Panc1 (cell line): ENCODE results near the gene FMO1. TPM values are rescaled to one million over a fixed set of nuclear protein-coding genes. Genes with fewer than 3 reads are reported as not detected.

ENCODE experiments used
- ATAC-seq: fragments of 200-7000 bp; cut with Tn5 transposase; 2 replicates; pipeline ENCODE4 v1.9.1; 2020; ENCODE audit warnings: mild to moderate bottlenecking, moderate library complexity
- BruUV-seq: library from RNA; stranded (reverse); fragments of 400-500 nt; replicated peaks from 2 replicates; lab custom pipeline; 2021; lab: Mats Ljungman, UMichigan
- CTCF ChIA-PET: fragments of 300-600 bp; sonication (Branson Sonifier 250); formaldehyde crosslinking; loops from one replicate; lab custom pipeline; 2022; ENCODE audit warnings: antibody characterized with exemption; lab: Charles Lee
- POLR2A ChIA-PET: fragments of 300-600 bp; sonication (Branson Sonifier 250); formaldehyde crosslinking; loops from one replicate; lab custom pipeline; 2022; ENCODE audit warnings: antibody characterized with exemption; lab: Charles Lee
- DNase-seq: peaks from one replicate; pipeline ENCODE4 v3.0.0-alpha.2; 2010; ENCODE audit warnings: low read depth, low spot score
- H3K27ac ChIP-seq: 2 replicates; pipeline ENCODE4 v1.5.1; 2011; ENCODE audit warnings: mild to moderate bottlenecking, low read length, inconsistent platforms
- H3K27me3 ChIP-seq: fragments of 200-500 bp; sonication (Bioruptor generic); 2 replicates; pipeline ENCODE4 v1.6.0; 2014; ENCODE audit warnings: low read length, inconsistent platforms; ENCODE audit not compliant: control insufficient read depth, insufficient read depth
- H3K36me3 ChIP-seq: fragments of 200-500 bp; sonication (Bioruptor generic); 2 replicates; pipeline ENCODE4 v1.5.1; 2014; ENCODE audit warnings: inconsistent platforms, mild to moderate bottlenecking, low read length, moderate library complexity; ENCODE audit not compliant: control insufficient read depth, insufficient read depth
- H3K4me1 ChIP-seq: 2 replicates; pipeline ENCODE4 v1.5.1; 2011; ENCODE audit warnings: inconsistent platforms, mild to moderate bottlenecking, low read length, moderate library complexity; ENCODE audit not compliant: control insufficient read depth, insufficient read depth
- H3K4me3 ChIP-seq, 2 experiments: 2 replicates each; pipeline ENCODE4 v1.5.1; 2011 to 2012; ENCODE audit warnings: low read depth in 2 of 2, low read length in 2 of 2, mild to moderate bottlenecking in 2 of 2, inconsistent platforms in 1 of 2, moderate library complexity in 1 of 2
- H3K9me3 ChIP-seq: fragments of 200-500 bp; sonication (Bioruptor generic); 2 replicates; pipeline ENCODE4 v1.5.1; 2014; ENCODE audit warnings: low read depth, mild to moderate bottlenecking, inconsistent platforms, low read length, moderate library complexity; ENCODE audit not compliant: control insufficient read depth, insufficient read depth
- POLR2AphosphoS5 ChIP-seq: IDR thresholded peaks from 2 replicates; pipeline ENCODE4 v1.6.1; 2012; ENCODE audit warnings: mild to moderate bottlenecking, low read depth, low read length, moderate library complexity
- SIN3A ChIP-seq: IDR thresholded peaks from 2 replicates; pipeline ENCODE4 v1.6.1; 2012; ENCODE audit warnings: low read depth, mild to moderate bottlenecking, low read length, moderate library complexity, borderline replicate concordance; ENCODE audit not compliant: insufficient read depth
- TCF7L2 ChIP-seq: IDR thresholded peaks from 2 replicates; pipeline ENCODE4 v1.6.1; 2011; ENCODE audit warnings: mild to moderate bottlenecking, low read depth, low read length, inconsistent platforms
- in situ Hi-C: cut with HindIII; loops from 2 replicates; pipeline ENCODE4 v1.10.0; 2016; ENCODE audit warnings: low sequenced_read_pairs, low pct_unique_long_range_greater_than_20kb
- intact Hi-C: fragments of 100-400 bp; cut with micrococcal nuclease; formaldehyde crosslinking; loops from one replicate; pipeline ENCODE4 v1.10.0; 2022; ENCODE audit not compliant: unreplicated experiment
- total RNA-seq: library from RNA; stranded (reverse); gene quantifications from one replicate; pipeline ENCODE4 v1.2.1, GENCODE V29; 2021; ENCODE audit not compliant: unreplicated experiment
- TF ChIP-seq, protein P1 (sequence below): fragments of 450-650 bp; IDR thresholded peaks from 2 replicates; pipeline ENCODE4 v1.5.1; 2017; ENCODE audit warnings: mild to moderate bottlenecking
- TF ChIP-seq, protein P2 (sequence below), 2 experiments: IDR thresholded peaks; 2 replicates each; pipeline ENCODE4 v1.6.1; 2011 to 2012; ENCODE audit warnings: low read depth in 2 of 2, control low read depth in 1 of 2, low read length in 1 of 2, mild to moderate bottlenecking in 1 of 2, moderate library complexity in 1 of 2; ENCODE audit not compliant: insufficient read depth in 1 of 2

Gene FMO1
- total RNA-seq, 1 experiment from 2014 or later: not detected

DNA sequence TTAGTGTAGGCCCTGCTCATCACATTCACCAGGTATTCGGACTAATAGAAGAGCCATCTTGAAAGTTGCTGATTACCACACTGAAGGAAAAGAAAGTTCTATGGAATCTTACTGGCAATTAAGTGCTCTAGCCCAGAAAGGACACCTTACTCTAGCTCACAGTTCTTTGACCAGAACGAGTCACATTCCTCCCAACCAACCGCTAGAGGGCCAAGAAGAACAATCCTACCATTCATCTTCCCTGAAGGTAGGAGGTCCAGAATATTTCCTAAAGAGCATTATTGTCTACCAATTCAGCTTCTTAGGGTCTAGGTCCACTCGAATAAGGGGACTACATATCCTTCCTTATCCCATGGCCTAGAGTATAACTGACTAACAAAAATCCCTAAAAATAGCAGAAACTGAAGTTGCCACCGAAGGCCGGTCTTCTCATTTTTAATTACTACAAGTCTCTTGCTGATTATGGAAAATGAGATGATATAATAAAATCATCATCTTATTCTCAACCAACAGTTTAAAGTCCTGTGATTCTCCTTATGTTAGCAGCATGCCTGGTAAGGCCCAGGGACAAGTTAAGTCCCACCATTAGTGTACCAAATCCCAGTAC, 2.7 kb upstream of the FMO1 start:
- ChIA-PET CTCF (interaction anchor here (0.5 to 1.9 kb wide), 3 partner anchors 59 to 115 kb away, joined by 3 to 12 read pairs (median 5); partner anchors contain the start of gene FMO4), POLR2A (no interaction called here)
- TF ChIP-seq, protein P1, sequence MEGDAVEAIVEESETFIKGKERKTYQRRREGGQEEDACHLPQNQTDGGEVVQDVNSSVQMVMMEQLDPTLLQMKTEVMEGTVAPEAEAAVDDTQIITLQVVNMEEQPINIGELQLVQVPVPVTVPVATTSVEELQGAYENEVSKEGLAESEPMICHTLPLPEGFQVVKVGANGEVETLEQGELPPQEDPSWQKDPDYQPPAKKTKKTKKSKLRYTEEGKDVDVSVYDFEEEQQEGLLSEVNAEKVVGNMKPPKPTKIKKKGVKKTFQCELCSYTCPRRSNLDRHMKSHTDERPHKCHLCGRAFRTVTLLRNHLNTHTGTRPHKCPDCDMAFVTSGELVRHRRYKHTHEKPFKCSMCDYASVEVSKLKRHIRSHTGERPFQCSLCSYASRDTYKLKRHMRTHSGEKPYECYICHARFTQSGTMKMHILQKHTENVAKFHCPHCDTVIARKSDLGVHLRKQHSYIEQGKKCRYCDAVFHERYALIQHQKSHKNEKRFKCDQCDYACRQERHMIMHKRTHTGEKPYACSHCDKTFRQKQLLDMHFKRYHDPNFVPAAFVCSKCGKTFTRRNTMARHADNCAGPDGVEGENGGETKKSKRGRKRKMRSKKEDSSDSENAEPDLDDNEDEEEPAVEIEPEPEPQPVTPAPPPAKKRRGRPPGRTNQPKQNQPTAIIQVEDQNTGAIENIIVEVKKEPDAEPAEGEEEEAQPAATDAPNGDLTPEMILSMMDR: peak; percentile 81
- no peak for TF ChIP-seq SIN3A
- intact Hi-C loops (loop anchor here (10.0 kb wide), 1 partner anchor 159 kb away; no protein-coding TSS in a partner anchor), in situ Hi-C loops (no loop called here)
- BruUV-seq: no TSS peak
- peak; percentile 89 for ATAC-seq
- no peaks in the 10 kb centered on the region for H3K4me1 ChIP-seq
- no peak overlapping the region for H3K4me3 ChIP-seq
- H3K9me3 ChIP-seq: no peaks in the 10 kb centered on the region
- H3K27me3 ChIP-seq: peaks cover 11% of the 10 kb centered on the region
- DNase-seq: no peak
- no peak overlapping the region for H3K27ac ChIP-seq
- H3K36me3 ChIP-seq: no peaks in the 10 kb centered on the region

GRCh38 chr1:171247501-171247900, 793 bp upstream of the FMO1 start:
- ChIA-PET CTCF (no interaction called here), POLR2A (no interaction called here)
- Histone ChIP-seq H3K27ac (no peak overlapping the region), H3K36me3 (no peaks in the 10 kb centered on the region), H3K4me3 (no peak overlapping the region), H3K27me3 (peaks cover 21% of the 10 kb centered on the region), H3K4me1 (no peaks in the 10 kb centered on the region), H3K9me3 (no peaks in the 10 kb centered on the region)
- TF ChIP-seq, protein P1: no peak
- no peak for TF ChIP-seq POLR2AphosphoS5
- TF ChIP-seq SIN3A: no peak
- no peak for TF ChIP-seq TCF7L2
- TF ChIP-seq, protein P2, sequence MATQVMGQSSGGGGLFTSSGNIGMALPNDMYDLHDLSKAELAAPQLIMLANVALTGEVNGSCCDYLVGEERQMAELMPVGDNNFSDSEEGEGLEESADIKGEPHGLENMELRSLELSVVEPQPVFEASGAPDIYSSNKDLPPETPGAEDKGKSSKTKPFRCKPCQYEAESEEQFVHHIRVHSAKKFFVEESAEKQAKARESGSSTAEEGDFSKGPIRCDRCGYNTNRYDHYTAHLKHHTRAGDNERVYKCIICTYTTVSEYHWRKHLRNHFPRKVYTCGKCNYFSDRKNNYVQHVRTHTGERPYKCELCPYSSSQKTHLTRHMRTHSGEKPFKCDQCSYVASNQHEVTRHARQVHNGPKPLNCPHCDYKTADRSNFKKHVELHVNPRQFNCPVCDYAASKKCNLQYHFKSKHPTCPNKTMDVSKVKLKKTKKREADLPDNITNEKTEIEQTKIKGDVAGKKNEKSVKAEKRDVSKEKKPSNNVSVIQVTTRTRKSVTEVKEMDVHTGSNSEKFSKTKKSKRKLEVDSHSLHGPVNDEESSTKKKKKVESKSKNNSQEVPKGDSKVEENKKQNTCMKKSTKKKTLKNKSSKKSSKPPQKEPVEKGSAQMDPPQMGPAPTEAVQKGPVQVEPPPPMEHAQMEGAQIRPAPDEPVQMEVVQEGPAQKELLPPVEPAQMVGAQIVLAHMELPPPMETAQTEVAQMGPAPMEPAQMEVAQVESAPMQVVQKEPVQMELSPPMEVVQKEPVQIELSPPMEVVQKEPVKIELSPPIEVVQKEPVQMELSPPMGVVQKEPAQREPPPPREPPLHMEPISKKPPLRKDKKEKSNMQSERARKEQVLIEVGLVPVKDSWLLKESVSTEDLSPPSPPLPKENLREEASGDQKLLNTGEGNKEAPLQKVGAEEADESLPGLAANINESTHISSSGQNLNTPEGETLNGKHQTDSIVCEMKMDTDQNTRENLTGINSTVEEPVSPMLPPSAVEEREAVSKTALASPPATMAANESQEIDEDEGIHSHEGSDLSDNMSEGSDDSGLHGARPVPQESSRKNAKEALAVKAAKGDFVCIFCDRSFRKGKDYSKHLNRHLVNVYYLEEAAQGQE (IDR thresholded peaks at IDR 0.05; ENCODE audit: insufficient read depth in 1 of 2, low read depth in 2 of 2, low read length in 1 of 2): no peak
- in situ Hi-C loops (no loop called here), intact Hi-C loops (loop anchor here (10.0 kb wide), 1 partner anchor 157 kb away; no protein-coding TSS in a partner anchor)
- ATAC-seq: no peak
- no peak for DNase-seq
- no TSS peak for BruUV-seq
